GM18868 (cell line): ENCODE results near the gene XRCC1.
"Not testable (repeated sequence)": the region's sequence is repeated elsewhere in the genome, so short reads cannot be mapped to it uniquely, and the experiment has no call there.

ENCODE experiments used
- ATAC-seq: cut with Tn5 transposase; IDR thresholded peaks from one replicate; pipeline ENCODE4 v1.9.1; 2021; ENCODE audit warnings: mild to moderate bottlenecking, moderate library complexity; ENCODE audit not compliant: unreplicated experiment

The XRCC1 gene

DNA sequence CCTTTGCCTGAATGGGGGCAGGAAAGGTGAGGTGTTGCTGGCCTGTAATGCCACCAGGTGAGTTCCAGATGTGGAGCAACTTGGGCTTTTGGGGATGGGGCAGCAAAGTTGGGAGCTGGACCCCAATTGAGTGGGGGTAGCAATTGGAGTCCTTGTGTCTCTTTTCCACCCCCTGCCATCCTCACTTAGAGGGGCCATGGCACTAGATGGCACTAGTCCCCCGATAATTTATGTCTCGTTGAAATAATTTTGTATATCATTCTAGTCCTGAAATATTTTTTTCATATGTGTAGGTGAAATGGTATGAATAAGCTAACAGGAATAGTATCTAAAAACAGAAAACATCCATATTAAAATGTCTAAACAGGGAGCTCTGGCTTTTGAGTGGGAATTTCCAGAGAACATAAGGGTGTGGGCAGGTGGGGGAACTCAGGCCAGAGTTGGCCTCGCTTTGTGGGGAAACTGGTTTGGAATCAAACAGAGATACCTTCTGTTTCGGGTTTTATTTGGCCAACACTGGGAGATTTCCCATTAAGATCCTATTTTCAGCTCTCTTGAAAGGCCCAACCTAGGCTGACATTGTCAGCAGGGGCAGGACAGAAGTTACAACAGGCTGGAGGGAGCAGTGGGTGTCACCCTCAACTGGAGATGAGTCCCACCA is 24.4 kb upstream of the XRCC1 start:
- no peak for ATAC-seq

DNA sequence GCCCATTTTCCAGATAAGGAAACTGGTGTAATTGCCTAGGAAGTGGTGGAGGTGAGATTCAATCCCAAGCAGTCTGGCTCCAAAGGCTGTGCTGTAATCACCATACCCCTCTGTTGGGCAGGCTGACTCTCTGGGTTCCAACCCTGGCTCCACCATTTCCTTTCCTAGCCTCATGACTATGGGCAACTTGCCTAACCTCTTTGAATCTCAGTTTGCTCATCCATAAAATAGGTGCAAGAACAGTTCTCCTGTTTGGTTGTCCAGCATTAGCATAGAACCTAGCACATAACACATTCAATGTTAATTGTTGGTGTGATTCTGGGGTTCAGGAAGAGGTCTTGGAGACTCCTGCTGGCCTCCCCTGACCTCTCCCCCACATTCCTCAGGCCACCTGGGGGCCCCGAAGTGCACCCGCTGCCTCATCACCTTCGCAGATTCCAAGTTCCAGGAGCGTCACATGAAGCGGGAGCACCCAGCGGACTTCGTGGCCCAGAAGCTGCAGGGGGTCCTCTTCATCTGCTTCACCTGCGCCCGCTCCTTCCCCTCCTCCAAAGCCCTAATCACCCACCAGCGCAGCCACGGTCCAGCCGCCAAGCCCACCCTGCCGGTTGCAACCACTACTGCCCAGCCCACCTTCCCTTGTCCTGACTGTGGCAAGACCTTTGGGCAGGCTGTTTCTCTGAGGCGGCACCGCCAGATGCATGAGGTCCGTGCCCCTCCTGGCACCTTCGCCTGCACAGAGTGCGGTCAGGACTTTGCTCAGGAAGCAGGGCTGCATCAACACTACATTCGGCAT is 23.3 kb upstream of the XRCC1 start:
- ATAC-seq: no peak

DNA sequence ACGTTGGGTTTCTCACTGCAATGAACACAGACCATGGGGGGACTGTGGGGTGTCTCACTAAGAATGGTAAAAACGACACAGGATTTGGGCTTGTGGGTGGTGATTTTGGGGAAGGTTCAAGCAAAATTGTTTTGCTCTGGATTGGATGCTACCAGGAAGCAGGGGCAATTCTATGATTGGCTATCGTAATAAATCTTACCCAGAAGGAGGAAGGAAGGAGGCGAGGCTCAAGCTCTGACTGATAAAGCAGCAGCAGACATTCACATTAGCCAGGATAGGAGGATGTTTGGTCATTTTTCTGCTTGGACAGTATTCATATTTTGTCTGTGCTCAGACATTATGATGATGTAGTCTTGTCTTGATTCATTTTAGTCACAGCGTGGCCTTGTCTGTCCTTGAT is 22.5 kb upstream of the XRCC1 start:
- ATAC-seq: no peak

DNA sequence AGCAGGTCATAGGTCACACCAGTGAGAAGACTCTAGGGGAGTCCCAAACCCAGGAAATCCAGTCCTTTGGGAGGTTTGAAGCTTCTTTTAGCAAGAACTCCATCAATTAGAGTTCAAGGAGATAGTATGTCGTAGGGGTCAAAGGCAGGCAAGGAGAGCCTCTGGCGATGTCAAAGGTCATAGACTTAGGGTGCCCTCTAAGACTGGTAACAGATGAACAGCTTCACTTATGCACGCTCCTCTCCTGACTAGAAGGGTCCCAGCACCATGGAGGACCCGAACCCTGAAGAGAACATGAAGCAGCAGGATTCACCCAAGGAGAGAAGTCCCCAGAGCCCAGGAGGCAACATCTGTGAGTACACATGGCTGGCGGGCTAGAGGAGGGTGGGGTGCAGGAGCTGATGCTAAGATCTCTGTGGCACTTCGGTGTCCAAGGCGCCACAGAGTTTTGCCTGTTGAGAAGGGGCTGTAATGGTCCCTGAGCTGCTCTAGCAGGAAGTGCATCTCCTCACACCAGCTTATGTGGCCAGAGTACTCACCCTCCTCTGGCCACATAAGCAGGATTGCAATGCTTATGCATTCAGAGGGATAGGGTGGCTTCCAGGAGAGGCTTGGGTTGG is 21.6 kb upstream of the XRCC1 start:
- no peak for ATAC-seq

DNA sequence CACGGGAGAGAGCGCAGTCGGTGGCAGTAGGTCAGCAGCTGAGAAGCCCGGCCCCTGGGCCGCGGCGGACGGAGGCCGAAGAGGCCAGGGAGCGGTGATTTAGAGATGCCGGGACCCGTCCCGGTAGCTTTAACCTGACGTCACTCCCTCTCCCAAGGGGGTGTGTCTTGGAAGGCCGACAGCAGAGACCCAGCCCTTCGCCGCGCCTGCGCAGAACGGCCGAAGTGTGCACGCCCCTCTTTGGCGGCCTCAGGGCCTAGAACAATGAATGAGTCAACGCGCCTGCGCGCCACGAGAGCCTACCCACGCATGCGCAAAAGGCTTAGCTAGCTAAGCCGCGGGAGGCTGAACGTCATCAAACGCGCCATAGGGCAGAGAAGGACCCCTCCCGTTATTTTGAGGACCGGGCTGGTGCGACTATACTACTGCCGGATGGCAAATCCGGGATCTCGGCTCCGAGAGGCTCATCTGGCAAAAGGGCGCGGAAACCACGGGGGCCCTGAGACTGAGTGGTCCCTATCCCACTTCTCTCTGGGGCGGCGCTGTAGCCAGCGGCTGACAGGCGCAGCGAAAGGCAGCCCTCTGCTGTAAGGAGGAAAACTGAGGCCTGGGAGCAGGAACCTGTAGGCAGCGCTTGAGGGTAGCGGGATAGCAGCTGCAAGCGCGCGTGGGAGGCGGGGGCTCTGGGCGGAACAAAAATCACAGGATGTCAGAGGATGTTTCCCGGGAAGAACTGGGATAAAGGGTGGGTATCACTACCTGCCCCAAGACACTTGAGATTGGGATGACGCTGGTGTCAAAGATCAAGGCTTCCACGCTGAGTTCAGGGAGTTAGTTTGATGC is 20.9 kb upstream of the XRCC1 start, which contains the start of the genes IRGQ and ZNF576:
Gene IRGQ (minus strand): TSS at position 136 of the 843 bp plus-strand sequence. CDS start 796 bp downstream, outside the sequence.
Gene ZNF576 (plus strand): TSS at position 597 of the 843 bp plus-strand sequence. CDS start 514 bp downstream, outside the sequence.
- ATAC-seq: peak; percentile 77

DNA sequence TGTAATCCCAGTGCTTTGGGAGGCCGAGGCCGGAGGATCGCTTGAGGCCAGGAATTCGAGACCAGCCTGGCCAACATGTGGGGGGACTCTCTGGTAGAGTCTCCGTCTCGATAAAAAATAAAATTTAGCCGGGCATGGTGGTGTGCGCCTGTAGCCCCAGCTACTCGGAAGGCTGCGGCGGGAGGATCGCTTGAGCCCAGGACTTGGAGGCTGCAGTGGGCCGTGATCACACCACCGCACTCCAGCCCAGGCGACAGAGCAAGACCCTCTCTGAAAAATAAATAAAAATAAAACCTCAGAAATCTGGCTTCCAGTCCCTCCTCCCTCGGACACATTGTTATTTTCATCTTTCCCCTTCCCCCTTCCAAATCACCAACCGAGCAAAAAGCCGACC is 20.3 kb upstream of the XRCC1 start:
- peak; percentile 4 for ATAC-seq

DNA sequence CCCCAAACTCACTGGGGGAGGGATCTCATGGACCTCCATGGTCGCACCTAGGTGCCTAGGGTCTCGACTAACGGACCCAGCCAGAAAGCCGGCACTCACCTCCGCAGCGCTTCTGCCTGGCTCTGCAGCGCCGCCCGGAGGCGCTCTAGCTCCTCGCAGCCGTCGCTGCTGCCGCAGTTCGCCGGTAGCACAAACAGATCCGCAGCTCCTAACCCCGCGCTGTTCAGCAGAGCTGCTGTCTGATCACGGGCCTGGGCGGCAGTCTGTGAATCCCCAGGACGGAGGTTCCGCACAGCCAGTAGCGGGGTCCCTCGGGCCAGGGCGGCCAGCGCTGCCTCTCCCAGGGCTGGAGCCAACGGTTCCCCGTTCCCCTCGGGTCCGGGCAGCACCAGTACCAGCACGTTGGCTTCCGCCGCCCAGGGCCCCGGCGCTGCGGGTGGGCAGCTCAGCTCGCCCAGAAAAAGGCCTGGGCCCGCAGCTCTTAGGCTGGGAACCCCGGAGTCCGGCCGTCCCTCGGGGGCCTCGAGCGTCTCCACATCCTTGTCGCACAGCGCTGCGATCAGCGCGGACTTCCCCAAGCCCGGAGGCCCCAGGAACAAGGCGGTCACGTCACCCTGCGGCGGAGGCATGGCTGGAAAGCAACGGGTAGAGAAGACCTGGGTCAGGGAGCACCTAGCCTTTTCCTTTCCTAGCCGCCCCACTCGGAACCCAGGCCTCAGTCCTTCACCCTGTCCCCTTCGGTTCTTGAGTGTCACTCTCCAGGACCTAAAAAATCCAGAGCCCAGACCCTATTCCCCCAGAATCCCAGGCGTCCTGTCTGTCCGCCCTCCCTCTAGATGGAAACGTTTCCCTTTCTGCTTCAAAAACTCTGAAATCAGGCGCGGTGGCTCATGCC is 19.6 kb upstream of the XRCC1 start:
- peak; percentile 37 for ATAC-seq

DNA sequence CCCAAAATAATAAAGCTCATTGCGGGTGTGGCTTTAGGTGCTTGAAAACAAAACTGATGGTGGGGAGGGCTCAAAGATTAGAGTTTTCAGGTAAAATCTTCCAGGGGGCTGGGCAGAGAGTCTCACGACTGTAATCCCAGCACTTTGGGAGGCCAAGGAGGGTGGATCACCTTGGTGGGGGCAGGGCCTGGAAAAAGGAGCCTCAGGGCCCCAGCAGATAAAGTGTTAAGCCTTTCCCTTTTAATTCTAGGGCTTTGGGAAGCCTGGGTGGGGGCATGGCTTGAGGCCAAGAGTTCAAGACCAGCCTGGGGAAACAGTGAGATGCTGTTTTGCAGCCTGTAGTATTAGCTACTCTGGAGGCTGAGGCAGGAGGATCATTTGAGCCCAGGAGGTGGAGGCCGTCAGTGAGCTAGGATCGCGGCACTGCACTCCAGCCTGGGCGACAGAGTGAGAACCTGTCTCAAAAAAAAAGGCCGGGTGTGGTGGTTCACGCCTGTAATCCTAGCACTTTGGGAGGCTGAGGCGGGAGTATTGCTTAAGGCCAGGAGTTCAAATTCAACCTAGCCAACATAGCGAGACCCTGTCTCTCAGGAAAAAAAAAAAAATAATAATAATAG is 18.9 kb upstream of the XRCC1 start:
- no peak for ATAC-seq

DNA sequence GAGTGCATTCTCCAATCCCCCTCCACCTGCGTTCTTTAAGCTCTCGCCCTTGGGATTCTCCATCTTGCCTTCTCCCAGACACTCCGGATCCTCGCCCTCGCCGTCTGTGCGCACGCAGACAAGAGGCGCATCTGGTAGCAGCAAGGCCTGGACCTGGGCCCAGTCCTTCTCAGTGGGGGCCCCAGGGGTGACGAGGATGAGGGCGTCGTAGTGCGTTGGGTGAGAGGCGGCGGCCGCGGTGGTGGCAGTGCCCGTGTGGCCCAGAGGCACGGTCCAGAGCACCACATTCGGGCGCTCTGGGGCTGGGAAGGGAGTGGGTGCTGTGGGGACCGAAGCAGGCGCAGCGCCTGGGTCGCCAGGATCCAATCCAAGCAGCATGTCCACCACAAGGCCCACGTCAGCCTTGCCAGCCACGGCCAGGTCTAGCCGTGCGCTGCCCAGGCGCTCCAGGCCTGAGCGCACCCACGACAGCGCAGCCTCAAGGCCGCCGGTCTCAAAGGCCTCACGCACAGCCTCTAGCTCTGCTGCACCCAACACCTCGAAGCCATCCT is 17.5 kb upstream of the XRCC1 start:
- ATAC-seq: no peak

DNA sequence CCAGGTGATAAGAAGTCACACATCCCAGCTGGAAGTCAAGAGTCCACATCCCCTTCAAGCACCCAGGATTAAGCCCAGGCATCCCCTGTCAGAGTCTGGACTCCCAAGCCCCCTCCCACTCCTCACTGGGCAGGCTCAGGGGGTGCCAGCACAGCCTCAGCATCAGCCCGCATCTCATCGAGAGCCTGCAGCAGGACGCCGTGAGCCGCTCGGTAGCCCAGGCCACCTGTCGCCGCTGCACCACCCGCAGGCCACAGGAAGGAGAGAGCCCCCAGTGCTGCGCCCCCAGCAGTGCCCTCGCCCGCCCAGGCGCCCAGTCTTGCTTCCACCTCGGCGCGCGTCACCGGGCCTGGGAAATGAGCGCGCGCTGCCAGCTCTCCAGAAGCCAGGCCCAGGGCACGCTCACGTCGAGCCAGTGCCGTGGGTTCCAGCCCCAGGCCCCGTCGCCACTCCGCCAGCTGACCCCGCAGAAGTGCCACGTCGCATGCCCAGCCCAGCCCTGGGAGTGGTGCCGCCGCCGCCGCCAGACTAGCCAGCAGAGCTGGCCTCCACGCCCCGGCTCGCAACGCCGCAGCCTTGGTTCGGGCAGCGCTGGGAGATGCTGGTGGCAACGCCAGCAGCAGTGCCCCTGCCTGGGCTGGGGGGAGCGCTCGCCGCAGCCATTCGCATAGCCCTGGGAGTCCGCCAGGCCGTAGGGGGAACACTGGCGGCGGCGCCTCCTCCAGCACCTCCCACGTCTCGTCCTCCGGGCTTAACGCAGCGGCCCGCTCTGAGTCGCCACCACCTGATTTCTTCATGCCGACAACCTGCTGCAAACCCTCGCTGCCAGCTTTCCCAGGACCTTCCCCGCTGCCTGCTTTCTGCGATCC is 16.8 kb upstream of the XRCC1 start:
- no peak for ATAC-seq

DNA sequence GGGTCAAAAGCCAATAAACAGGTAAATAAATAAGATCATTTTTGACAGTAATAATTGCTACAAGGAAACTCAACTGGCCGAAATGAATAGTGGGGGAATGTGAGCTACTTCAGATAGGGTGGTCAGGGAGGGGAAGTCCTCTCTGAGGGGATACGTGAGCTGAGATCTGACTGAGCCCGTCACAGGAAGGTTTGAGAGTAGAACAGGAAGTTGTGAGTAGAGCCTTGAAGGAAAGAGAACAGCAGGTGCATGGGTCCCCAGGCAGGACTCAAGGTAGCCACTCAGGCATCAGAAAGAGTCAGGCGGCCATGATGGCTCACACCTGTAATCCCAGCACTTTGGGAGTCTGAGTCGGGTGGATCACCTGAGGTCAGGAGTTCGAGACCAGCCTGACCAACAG is 14.4 kb upstream of the XRCC1 start:
- ATAC-seq: no peak

DNA sequence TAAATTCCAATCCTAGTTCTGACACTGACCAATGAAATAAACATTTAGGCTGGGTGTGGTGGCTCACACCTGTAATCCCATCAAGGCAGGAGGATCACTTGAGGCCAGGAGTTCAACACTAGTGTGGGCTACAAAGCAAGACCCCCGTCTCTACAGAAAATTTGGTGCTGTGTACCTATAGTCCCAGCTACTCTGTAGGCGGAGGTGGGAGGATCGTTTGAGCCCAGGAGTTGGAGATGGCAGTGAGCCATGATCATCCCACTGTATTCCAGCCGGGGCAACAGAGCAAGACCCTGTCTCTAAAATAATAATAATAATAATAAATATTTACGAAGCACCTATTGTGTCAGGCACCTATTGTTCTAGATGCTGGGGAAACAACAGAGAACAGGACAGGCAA is 13.9 kb upstream of the XRCC1 start:
- no peak for ATAC-seq

DNA sequence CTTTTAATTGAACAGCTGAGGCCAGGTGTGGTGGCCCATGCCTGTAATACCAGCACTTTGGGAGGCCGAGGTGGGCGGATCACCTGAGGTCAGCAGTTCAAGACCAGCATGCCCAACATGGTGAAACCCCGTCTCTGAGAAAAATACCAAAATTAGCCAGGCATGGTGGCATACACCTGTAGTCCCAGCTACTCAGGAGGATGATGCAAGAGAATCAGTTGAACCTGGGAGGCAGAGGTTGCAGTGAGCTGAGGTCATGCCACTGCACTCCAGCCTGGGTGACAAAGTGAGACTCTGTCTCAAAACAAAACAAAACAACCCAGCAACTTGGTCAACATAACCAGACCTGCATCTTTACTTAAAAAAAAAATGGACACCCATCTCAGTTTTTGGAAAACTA is 11.7 kb upstream of the XRCC1 start:
- not testable (repeated sequence) for ATAC-seq

DNA sequence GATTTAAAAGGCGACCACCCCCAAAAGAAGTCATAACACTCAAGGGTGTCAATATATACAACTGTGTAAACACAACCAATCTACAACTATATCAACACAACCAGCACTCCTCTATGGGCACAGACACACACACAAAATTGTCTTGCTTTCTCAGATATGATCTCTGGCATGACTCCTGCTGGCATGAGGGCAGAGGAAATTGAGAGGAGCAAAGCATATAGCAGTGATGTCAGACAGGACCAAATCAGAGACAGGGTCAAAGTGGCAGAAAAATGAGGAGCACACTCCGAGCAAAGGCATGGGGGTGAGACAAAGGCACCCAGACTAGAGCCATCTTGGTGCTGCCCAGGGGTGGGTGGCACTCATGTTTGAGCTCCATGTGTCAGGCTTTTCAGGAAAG is 11.0 kb upstream of the XRCC1 start:
- ATAC-seq: no peak

DNA sequence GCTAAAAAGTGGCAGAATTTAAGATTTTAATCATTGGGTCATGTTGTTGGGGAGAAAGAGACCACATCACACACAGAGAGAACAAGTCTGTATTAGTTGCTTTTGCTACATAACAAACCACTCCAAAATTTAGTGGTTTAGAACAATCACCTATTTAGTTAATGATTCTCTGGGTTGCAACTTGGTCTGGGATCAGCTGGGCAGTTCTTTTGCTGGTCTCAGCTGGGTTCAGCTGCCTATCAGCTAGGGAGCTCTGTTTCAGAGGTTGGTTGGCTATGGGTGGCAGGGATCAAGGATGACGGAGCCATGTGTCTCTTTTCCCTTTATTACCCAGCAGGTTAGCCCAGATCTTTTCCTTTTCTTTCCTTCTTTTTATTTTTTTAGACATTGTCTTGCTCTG is 9.2 kb upstream of the XRCC1 start:
- no peak for ATAC-seq

DNA sequence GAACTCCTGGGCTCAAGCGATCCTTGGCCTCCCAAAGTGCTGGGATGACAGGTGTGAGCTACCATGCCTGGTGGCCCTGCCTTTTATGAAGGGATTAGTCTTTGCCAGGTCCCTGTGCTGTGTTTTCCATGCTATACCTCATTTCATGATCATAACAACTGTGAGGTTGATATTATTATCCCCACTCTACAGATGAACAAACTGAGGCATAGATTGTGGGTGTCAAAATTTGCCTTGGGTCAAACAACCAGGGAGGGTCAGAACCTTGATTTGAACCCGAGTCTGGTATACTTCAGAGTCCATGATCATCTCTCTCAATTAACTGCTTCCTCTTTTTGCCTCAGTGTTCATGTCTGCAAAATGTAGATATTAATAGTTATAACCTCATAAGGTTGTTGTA is 7.2 kb upstream of the XRCC1 start:
- ATAC-seq: no peak

DNA sequence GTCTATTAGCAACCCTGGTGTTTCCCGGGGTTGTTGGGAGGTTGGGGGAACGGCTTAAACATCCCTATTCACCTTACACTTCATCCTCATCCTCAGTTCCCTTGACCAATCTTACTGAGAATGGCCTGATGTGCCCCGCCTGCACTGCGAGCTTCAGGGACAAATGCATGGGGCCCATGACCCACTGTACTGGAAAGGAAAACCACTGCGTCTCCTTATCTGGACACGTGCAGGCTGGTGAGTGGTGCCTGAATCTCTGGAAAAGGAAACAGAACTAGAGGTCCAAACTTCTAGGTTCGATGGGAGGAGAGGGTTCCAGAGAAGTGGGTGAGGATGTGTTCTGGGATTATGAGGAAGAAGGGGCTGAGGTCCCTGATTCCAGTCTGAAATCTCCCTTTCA is 6.1 kb upstream of the XRCC1 start:
- ATAC-seq: no peak

DNA sequence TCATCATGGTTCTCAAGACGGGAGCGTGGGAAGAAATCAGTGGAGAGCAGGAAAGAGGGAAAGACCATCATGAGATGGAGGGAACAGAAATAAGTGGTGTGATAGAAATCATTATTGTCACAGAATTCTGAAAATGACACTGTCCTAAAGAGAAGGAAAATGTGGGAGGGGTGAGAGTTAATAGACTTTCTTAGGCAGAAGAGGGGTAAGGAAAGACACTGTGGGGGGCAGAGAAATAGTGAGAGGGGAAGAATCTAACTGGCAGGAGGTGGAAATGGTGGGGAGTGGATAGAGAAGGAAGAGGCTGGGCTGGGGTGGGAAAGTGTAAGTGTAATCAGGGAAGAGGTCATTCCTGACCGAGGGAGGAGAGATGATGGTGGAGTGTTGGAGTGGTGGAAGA is 3.5 kb upstream of the XRCC1 start:
- ATAC-seq: no peak
